ENCODE data around the gene NHEJ1.

NHEJ1 gene

DNA sequence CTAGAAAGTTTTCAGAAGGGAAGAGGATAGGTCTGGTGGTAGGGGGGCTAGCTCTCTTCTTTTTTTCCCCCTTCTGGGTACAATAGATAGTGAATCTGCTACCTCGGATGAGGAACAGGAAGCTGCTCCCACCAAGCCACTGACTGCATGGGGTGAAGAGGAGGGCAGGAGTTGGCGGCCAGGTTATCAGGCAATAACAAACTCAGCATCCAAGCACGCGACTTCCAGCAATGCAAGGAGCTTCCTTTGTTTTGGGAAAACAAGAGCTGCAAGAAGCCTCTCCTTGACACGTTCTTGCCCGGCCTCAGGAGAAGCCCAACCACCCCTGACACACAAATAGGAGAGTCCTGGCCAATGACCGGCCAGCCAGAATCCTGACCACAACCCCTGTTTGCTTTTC, 32.2 kb downstream of the NHEJ1 start:
- H3K4me3 ChIP-seq (replicated peaks; ENCODE audit: low read depth, low read length) = no peak overlapping the region
- peak; percentile 29 for DNase-seq (ENCODE audit: low read depth)
- TF ChIP-seq, protein P1, sequence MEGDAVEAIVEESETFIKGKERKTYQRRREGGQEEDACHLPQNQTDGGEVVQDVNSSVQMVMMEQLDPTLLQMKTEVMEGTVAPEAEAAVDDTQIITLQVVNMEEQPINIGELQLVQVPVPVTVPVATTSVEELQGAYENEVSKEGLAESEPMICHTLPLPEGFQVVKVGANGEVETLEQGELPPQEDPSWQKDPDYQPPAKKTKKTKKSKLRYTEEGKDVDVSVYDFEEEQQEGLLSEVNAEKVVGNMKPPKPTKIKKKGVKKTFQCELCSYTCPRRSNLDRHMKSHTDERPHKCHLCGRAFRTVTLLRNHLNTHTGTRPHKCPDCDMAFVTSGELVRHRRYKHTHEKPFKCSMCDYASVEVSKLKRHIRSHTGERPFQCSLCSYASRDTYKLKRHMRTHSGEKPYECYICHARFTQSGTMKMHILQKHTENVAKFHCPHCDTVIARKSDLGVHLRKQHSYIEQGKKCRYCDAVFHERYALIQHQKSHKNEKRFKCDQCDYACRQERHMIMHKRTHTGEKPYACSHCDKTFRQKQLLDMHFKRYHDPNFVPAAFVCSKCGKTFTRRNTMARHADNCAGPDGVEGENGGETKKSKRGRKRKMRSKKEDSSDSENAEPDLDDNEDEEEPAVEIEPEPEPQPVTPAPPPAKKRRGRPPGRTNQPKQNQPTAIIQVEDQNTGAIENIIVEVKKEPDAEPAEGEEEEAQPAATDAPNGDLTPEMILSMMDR (IDR thresholded peaks at IDR 0.05; ENCODE audit: low read length, missing control alignments) = no peak

DNA sequence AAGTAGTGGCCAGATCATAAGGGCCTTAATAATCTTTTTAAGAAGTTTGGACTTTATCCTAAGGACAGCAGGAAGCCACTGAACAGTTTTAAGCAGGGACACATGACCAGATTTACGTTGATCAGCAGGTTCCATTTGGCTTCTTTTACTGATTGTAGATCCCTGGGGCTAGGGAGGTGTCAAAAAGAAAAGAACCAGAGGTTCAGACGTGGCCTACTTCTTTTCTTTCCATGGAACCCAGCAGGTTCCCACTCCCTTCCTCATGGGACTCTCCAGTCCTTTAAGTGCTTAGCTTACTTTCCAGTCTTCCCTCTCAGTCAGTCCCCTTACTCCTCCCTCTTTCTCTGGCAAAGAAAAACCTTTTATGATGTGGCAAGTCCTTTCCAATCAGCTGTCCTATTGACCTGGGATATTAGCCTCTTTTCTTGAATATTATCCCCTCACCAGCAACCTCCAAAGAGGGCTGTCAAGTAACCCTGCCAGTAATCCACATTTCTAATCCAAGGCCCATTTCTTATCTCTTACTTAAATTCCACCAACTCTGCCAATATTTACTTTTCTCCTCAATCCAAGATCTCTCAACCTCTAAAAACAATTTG, 33.5 kb downstream of the NHEJ1 start:
- no peak for DNase-seq (ENCODE audit: low read depth)
- H3K4me3 ChIP-seq (replicated peaks; ENCODE audit: low read depth, low read length) = no peak overlapping the region
- TF ChIP-seq, protein P1 (IDR thresholded peaks at IDR 0.05; ENCODE audit: low read length, missing control alignments) = no peak

DNA sequence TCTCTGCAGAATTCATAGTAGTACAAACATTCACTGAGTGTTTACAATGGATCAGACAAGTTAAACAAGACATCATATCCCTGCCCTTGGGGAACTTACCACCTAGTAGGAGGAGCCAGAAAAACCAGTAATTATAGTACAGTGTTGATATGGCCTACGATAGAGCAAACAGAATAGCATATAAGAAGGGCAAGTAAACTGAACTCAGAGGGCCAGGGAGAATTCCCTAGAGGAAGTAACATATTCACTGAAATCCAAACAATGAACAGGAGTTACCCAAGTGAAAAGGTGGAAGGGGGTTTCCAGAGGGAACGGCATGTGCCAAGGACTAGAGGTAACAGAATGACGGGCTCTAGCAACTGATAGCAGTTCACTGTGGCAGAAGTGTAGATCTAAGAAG, 34.1 kb downstream of the NHEJ1 start:
- peak; percentile 24 for DNase-seq (ENCODE audit: low read depth)
- TF ChIP-seq, protein P1 (IDR thresholded peaks at IDR 0.05; ENCODE audit: low read length, missing control alignments) = no peak
- H3K4me3 ChIP-seq (replicated peaks; ENCODE audit: low read depth, low read length) = no peak overlapping the region

DNA sequence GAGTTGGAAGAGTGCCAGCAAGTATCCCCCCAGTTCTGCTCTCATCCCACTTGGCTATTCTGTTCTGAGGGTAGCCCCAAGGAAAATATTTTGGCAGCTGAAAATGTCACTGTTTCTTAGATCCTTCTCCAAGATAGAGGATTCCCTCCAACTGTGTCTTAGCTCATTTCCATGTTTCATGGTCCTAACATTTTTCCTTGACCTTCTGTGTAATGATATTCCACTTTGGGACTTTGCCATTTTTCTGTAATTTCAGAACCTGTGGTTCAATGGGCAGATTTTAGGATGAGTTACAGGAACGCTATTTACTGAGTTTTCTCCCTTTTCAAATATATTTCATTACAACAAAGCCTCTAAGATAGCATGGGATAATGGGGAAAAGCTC, 34.7 kb downstream of the NHEJ1 start:
- no peak for DNase-seq (ENCODE audit: low read depth)
- no peak overlapping the region for H3K4me3 ChIP-seq (replicated peaks; ENCODE audit: low read depth, low read length)
- TF ChIP-seq, protein P1 (IDR thresholded peaks at IDR 0.05; ENCODE audit: low read length, missing control alignments) = no peak

DNA sequence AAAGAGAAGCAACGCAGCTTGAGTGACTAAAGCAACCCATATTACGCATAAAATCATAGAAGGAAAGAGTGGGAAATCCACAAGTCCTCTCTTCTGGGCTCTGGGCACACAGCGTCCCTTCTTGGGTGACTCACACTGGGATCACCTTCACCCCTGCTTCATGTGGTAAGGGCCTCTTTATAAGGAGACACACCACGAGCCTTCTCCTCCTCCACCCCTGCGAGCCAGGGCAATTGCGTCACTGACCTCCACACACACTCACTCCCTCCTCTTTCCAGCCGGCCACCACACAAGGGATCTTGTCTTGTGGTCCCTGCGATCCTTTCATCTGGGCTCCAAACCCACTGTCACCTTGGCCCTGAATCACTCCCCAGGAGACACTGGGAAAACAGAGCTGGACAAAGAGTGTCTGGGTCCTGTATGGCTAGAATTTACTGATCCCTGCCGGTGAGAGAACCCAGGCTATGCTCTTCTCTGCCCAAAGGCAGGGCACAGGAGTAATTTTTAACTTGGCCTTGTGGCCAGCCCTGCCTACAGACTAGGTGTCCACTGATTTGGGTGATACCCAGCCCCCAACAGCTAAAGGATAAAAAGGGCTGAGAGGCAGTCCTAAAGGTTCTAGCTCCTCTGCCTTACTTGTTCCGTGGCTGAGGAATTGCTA, 35.3 kb downstream of the NHEJ1 start:
- H3K4me3 ChIP-seq (replicated peaks; ENCODE audit: low read depth, low read length) = no peak overlapping the region
- peak; percentile 97 for DNase-seq (ENCODE audit: low read depth)
- TF ChIP-seq, protein P1 (IDR thresholded peaks at IDR 0.05; ENCODE audit: low read length, missing control alignments) = no peak

DNA sequence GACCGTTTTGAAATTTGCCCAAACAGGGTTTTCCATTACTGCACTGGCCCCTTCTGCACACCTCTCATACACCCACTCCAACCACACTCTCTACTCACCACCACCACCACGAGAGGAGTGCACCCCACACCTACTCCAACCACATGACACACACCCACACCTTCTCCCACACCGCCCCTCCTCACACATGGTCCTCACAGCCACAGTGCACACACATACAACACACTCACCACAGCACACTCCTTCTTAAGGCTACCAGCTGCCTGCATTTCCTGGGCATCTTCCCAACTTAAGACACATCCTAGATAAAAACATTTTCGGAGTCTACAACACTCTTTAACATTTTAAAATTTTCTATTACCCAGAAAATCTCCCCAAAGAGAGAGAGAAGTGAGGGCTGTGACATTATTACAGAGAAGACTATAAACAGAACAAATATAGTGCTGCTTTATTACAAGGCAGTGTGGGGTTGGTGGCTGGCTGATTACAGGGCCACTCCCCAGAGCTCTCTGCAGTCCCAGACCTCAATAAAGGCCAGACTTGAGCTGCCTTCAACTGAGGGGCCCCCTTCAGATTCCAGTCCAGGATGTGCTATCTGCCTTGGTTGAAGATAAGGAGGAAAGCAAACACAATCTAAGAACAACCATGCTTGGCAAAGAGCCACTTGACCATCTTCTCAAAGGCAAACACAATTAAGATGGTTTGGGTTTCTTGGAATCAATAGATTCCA, 36.1 kb downstream of the NHEJ1 start:
- TF ChIP-seq, protein P1 (IDR thresholded peaks at IDR 0.05; ENCODE audit: low read length, missing control alignments) = no peak
- H3K4me3 ChIP-seq (replicated peaks; ENCODE audit: low read depth, low read length) = peak overlapping the region; percentile 6
- peak; percentile 72 for DNase-seq (ENCODE audit: low read depth)

Data from fibroblast of pulmonary artery (primary cell).